ENCODE measurements around the gene ANTXR1.

The ANTXR1 gene

GRCh38 chr2:69067866-69068265 lies 54.9 kb downstream of the ANTXR1 start:
- H3K27me3 Mint-ChIP-seq, result peaks cover 33% of the 10 kb centered on the region
- no peaks in the 10 kb centered on the region for H3K36me3 Mint-ChIP-seq
- no peak overlapping the region for H3K27ac Mint-ChIP-seq
- no peak overlapping the region for H3K4me3 Mint-ChIP-seq
- H3K9me3 Mint-ChIP-seq, result peaks cover 8% of the 10 kb centered on the region
- ATAC-seq, result no peak
- H3K4me1 Mint-ChIP-seq, result no peaks in the 10 kb centered on the region

- ATAC-seq, result no peak
- peaks cover 14% of the 10 kb centered on the region for H3K27me3 Mint-ChIP-seq
- no peak overlapping the region for H3K4me3 Mint-ChIP-seq
- H3K36me3 Mint-ChIP-seq, result no peaks in the 10 kb centered on the region
- H3K9me3 Mint-ChIP-seq, result no peaks in the 10 kb centered on the region
- H3K27ac Mint-ChIP-seq, result no peak overlapping the region
- H3K4me1 Mint-ChIP-seq, result no peaks in the 10 kb centered on the region
Observed at GRCh38 chr2:69070969-69071368, 58.0 kb downstream of the ANTXR1 start.

GRCh38 chr2:69073928-69074570 lies 61.1 kb downstream of the ANTXR1 start:
- Mint-ChIP-seq H3K9me3 (no peaks in the 10 kb centered on the region), H3K36me3 (no peaks in the 10 kb centered on the region), H3K4me3 (no peak overlapping the region), H3K27ac (no peak overlapping the region), H3K27me3 (peaks cover 16% of the 10 kb centered on the region), H3K4me1 (no peaks in the 10 kb centered on the region)
- no peak for ATAC-seq

GRCh38 chr2:69074918-69075317 lies 61.9 kb downstream of the ANTXR1 start:
- no peak overlapping the region for H3K4me3 Mint-ChIP-seq
- no peaks in the 10 kb centered on the region for H3K9me3 Mint-ChIP-seq
- no peaks in the 10 kb centered on the region for H3K36me3 Mint-ChIP-seq
- no peak overlapping the region for H3K27ac Mint-ChIP-seq
- H3K4me1 Mint-ChIP-seq, result no peaks in the 10 kb centered on the region
- ATAC-seq, result no peak
- peaks cover 21% of the 10 kb centered on the region for H3K27me3 Mint-ChIP-seq

- no peaks in the 10 kb centered on the region for H3K36me3 Mint-ChIP-seq
- H3K4me3 Mint-ChIP-seq, result no peak overlapping the region
- no peaks in the 10 kb centered on the region for H3K4me1 Mint-ChIP-seq
- no peak for ATAC-seq
- H3K9me3 Mint-ChIP-seq, result no peaks in the 10 kb centered on the region
- no peak overlapping the region for H3K27ac Mint-ChIP-seq
- peaks cover 21% of the 10 kb centered on the region for H3K27me3 Mint-ChIP-seq
Observed at GRCh38 chr2:69075486-69075885, 62.5 kb downstream of the ANTXR1 start.

GRCh38 chr2:69076601-69077000 lies 63.6 kb downstream of the ANTXR1 start:
- ATAC-seq, result no peak
- no peaks in the 10 kb centered on the region for H3K36me3 Mint-ChIP-seq
- no peak overlapping the region for H3K4me3 Mint-ChIP-seq
- H3K27me3 Mint-ChIP-seq, result peaks cover 21% of the 10 kb centered on the region
- no peaks in the 10 kb centered on the region for H3K9me3 Mint-ChIP-seq
- no peaks in the 10 kb centered on the region for H3K4me1 Mint-ChIP-seq
- H3K27ac Mint-ChIP-seq, result no peak overlapping the region

GRCh38 chr2:69077252-69077950 lies 64.4 kb downstream of the ANTXR1 start:
- no peak overlapping the region for H3K27ac Mint-ChIP-seq
- H3K4me3 Mint-ChIP-seq, result no peak overlapping the region
- no peaks in the 10 kb centered on the region for H3K4me1 Mint-ChIP-seq
- no peaks in the 10 kb centered on the region for H3K36me3 Mint-ChIP-seq
- H3K27me3 Mint-ChIP-seq, result peaks cover 21% of the 10 kb centered on the region
- H3K9me3 Mint-ChIP-seq, result no peaks in the 10 kb centered on the region
- no peak for ATAC-seq

GRCh38 chr2:69080071-69080470 lies 67.1 kb downstream of the ANTXR1 start:
- Mint-ChIP-seq H3K36me3 (no peaks in the 10 kb centered on the region), H3K4me1 (no peaks in the 10 kb centered on the region), H3K4me3 (no peak overlapping the region), H3K9me3 (no peaks in the 10 kb centered on the region), H3K27me3 (peaks cover 37% of the 10 kb centered on the region), H3K27ac (no peak overlapping the region)
- ATAC-seq, result no peak

GRCh38 chr2:69081001-69081580 lies 68.1 kb downstream of the ANTXR1 start:
- Mint-ChIP-seq H3K27ac (no peak overlapping the region), H3K4me3 (no peak overlapping the region), H3K4me1 (no peaks in the 10 kb centered on the region), H3K27me3 (peaks cover 39% of the 10 kb centered on the region), H3K36me3 (no peaks in the 10 kb centered on the region), H3K9me3 (no peaks in the 10 kb centered on the region)
- ATAC-seq, result no peak

GRCh38 chr2:69081757-69082156 lies 68.8 kb downstream of the ANTXR1 start:
- H3K4me3 Mint-ChIP-seq, result no peak overlapping the region
- ATAC-seq, result no peak

GRCh38 chr2:69082430-69082997 lies 69.5 kb downstream of the ANTXR1 start:
- no peaks in the 10 kb centered on the region for H3K4me1 Mint-ChIP-seq
- ATAC-seq, result no peak
- peaks cover 52% of the 10 kb centered on the region for H3K27me3 Mint-ChIP-seq
- no peaks in the 10 kb centered on the region for H3K36me3 Mint-ChIP-seq
- H3K4me3 Mint-ChIP-seq, result no peak overlapping the region
- no peaks in the 10 kb centered on the region for H3K9me3 Mint-ChIP-seq
- H3K27ac Mint-ChIP-seq, result no peak overlapping the region

More at GRCh38 chr2:69081757-69082156, 68.8 kb downstream of the ANTXR1 start:
- H3K27me3 Mint-ChIP-seq, result peaks cover 46% of the 10 kb centered on the region
- no peaks in the 10 kb centered on the region for H3K9me3 Mint-ChIP-seq
- no peaks in the 10 kb centered on the region for H3K4me1 Mint-ChIP-seq
- H3K27ac Mint-ChIP-seq, result no peak overlapping the region
- H3K36me3 Mint-ChIP-seq, result no peaks in the 10 kb centered on the region

- H3K9me3 Mint-ChIP-seq, result no peaks in the 10 kb centered on the region
- no peak overlapping the region for H3K4me3 Mint-ChIP-seq
- no peak overlapping the region for H3K27ac Mint-ChIP-seq
- ATAC-seq, result no peak
- H3K36me3 Mint-ChIP-seq, result no peaks in the 10 kb centered on the region
- peaks cover 52% of the 10 kb centered on the region for H3K27me3 Mint-ChIP-seq
- no peaks in the 10 kb centered on the region for H3K4me1 Mint-ChIP-seq
Observed at GRCh38 chr2:69083235-69083748, 70.3 kb downstream of the ANTXR1 start.

- no peaks in the 10 kb centered on the region for H3K36me3 Mint-ChIP-seq
- no peak overlapping the region for H3K27ac Mint-ChIP-seq
- H3K9me3 Mint-ChIP-seq, result no peaks in the 10 kb centered on the region
- H3K4me3 Mint-ChIP-seq, result no peak overlapping the region
- no peak for ATAC-seq
- H3K4me1 Mint-ChIP-seq, result no peaks in the 10 kb centered on the region
- peaks cover 47% of the 10 kb centered on the region for H3K27me3 Mint-ChIP-seq
Observed at GRCh38 chr2:69084492-69084891, 71.5 kb downstream of the ANTXR1 start.

GRCh38 chr2:69086466-69086865 lies 73.5 kb downstream of the ANTXR1 start:
- Mint-ChIP-seq H3K27me3 (peaks cover 61% of the 10 kb centered on the region), H3K4me3 (no peak overlapping the region), H3K9me3 (no peaks in the 10 kb centered on the region), H3K27ac (no peak overlapping the region), H3K4me1 (no peaks in the 10 kb centered on the region), H3K36me3 (no peaks in the 10 kb centered on the region)
- no peak for ATAC-seq

- Mint-ChIP-seq H3K27me3 (peaks cover 61% of the 10 kb centered on the region), H3K4me1 (no peaks in the 10 kb centered on the region), H3K27ac (no peak overlapping the region), H3K9me3 (no peaks in the 10 kb centered on the region), H3K36me3 (no peaks in the 10 kb centered on the region), H3K4me3 (no peak overlapping the region)
- ATAC-seq, result no peak
Observed at GRCh38 chr2:69087211-69087911, 74.4 kb downstream of the ANTXR1 start.

Data from stimulated activated memory B cell treated with anti-CD40 and anti-IgM and Interleukin-4, amounts not matched to agents 10 μg/mL and 1 μg/mL and 100 μg/mL, for 72 hours (primary cell).